SK-N-SH (cell line): ENCODE data around the gene IDH2. TPM values are rescaled to one million over a fixed set of nuclear protein-coding genes. Genes with fewer than 3 reads are reported as not detected.

Experiments used
- CTCF ChIA-PET: fragments of 300-600, 350-600 bp; formaldehyde crosslinking; extraction: SDS; loops from one replicate; lab custom pipeline; 2021; lab: Yijun Ruan, JAX
- POLR2A ChIA-PET: fragments of 350-600 bp; sonication (Branson Sonifier 250); formaldehyde crosslinking; extraction: SDS; loops from one replicate; lab custom pipeline; 2020; ENCODE audit warnings: antibody characterized with exemption, inconsistent platforms; lab: Yijun Ruan, JAX
- DNase-seq: peaks from one replicate; pipeline ENCODE4 v3.0.0; 2012
- H2AFZ ChIP-seq: fragments of 200-600 bp; sonication (generic); 2 replicates; pipeline ENCODE4 v1.8.1; 2016; ENCODE audit warnings: antibody characterized with exemption, mild to moderate bottlenecking, low read depth
- H3F3A ChIP-seq: fragments of 200-600 bp; sonication (generic); replicated peaks from 2 replicates; pipeline ENCODE3; 2016; ENCODE audit warnings: antibody characterized with exemption, mild to moderate bottlenecking; ENCODE audit not compliant: insufficient read depth
- H3K27ac ChIP-seq, 2 experiments: fragments of 200-500 bp in 1 of 2; fragments of 200-600 bp in 1 of 2; sonication (Bioruptor generic) in 1 of 2; sonication (generic), shearing (Covaris generic) in 1 of 2; 2 replicates each; pipeline versions ENCODE4 v1.5.1 to v1.6.1; 2014 to 2016; ENCODE audit warnings: low read depth in 2 of 2, inconsistent platforms in 1 of 2, low read length in 1 of 2, mild to moderate bottlenecking in 1 of 2, mixed read lengths in 1 of 2
- H3K27me3 ChIP-seq: fragments of 200-600 bp; sonication (generic), shearing (Covaris generic); 2 replicates; pipeline ENCODE4 v1.6.1; 2016; ENCODE audit warnings: mixed run types; ENCODE audit not compliant: insufficient read depth
- H3K36me3 ChIP-seq, 2 experiments: fragments of 200-500 bp in 1 of 2; fragments of 200-600 bp in 1 of 2; sonication (Bioruptor generic) in 1 of 2; sonication (generic) in 1 of 2; replicated peaks in 1 of 2; 2 replicates each; pipeline versions ENCODE3 to v1.5.1; 2014 to 2016; ENCODE audit warnings: low read length in 1 of 2, mild to moderate bottlenecking in 1 of 2; ENCODE audit not compliant: insufficient read depth in 2 of 2, control insufficient read depth in 1 of 2
- H3K4me1 ChIP-seq, 2 experiments: fragments of 200-500 bp in 1 of 2; fragments of 200-600 bp in 1 of 2; sonication (Bioruptor generic) in 1 of 2; sonication (generic), shearing (Covaris generic) in 1 of 2; 2 replicates each; pipeline versions ENCODE4 v1.5.1 to v1.6.1; 2014 to 2016; ENCODE audit warnings: low read depth in 1 of 2, low read length in 1 of 2, mixed run types in 1 of 2; ENCODE audit not compliant: insufficient read depth in 2 of 2, control insufficient read depth in 1 of 2
- H3K4me2 ChIP-seq: fragments of 200-600 bp; sonication (generic), shearing (Covaris generic); 2 replicates; pipeline ENCODE4 v1.6.1; 2017; ENCODE audit warnings: mixed run types
- H3K4me3 ChIP-seq, 2 experiments: fragments of 200-500 bp in 1 of 2; fragments of 200-600 bp in 1 of 2; sonication (Bioruptor generic) in 1 of 2; sonication (generic), shearing (Covaris generic) in 1 of 2; 2 replicates each; pipeline versions ENCODE4 v1.5.1 to v1.8.1; 2014 to 2016; ENCODE audit warnings: low read depth in 2 of 2, inconsistent platforms in 1 of 2, low read length in 1 of 2, mild to moderate bottlenecking in 1 of 2, mixed read lengths in 1 of 2, moderate library complexity in 1 of 2
- H3K79me2 ChIP-seq: fragments of 200-600 bp; sonication (generic); 2 replicates; pipeline ENCODE4 v1.8.1; 2017; ENCODE audit warnings: mild to moderate bottlenecking; ENCODE audit not compliant: insufficient read depth
- H3K9ac ChIP-seq: fragments of 200-600 bp; sonication (generic); 2 replicates; pipeline ENCODE4 v1.6.1; 2017; ENCODE audit warnings: mixed run types
- H3K9me2 ChIP-seq: fragments of 200-600 bp; sonication (generic); 2 replicates; pipeline ENCODE4 v1.6.1; 2017; ENCODE audit warnings: mixed run types
- H3K9me3 ChIP-seq: fragments of 200-600 bp; sonication (generic); 2 replicates; pipeline ENCODE4 v1.6.1; 2017; ENCODE audit warnings: mixed run types, mild to moderate bottlenecking, moderate library complexity
- H4K20me1 ChIP-seq: fragments of 200-600 bp; sonication (generic); 2 replicates; pipeline ENCODE4 v1.6.1; 2017; ENCODE audit warnings: mild to moderate bottlenecking, mixed run types; ENCODE audit not compliant: insufficient read depth
- EP300 ChIP-seq, 2 experiments: IDR thresholded peaks; 2 replicates each; pipeline versions ENCODE4 v1.4.0 to v1.6.1; 2012; ENCODE audit warnings: borderline replicate concordance in 1 of 2, low read depth in 1 of 2, low read length in 1 of 2
- GATA2 ChIP-seq: sonication (generic); formaldehyde crosslinking; IDR thresholded peaks from 2 replicates; pipeline ENCODE4 v1.5.0; 2020; ENCODE audit warnings: mild to moderate bottlenecking, missing genetic modification reagents
- MXI1 ChIP-seq: IDR thresholded peaks from 2 replicates; pipeline ENCODE4 v1.6.1; 2012; ENCODE audit warnings: mild to moderate bottlenecking, low read depth, low read length, improper control_type of control experiment
- RCOR1 ChIP-seq: fragments of 150-350 bp; IDR thresholded peaks from 2 replicates; pipeline ENCODE4 v1.6.1; 2017; ENCODE audit warnings: antibody characterized with exemption, low read length
- RXRA ChIP-seq: IDR thresholded peaks from 2 replicates; pipeline ENCODE4 v1.4.0; 2012; ENCODE audit warnings: low read depth, mild to moderate bottlenecking, borderline replicate concordance
- TAF1 ChIP-seq: IDR thresholded peaks from 2 replicates; pipeline ENCODE4 v1.6.1; 2012; ENCODE audit warnings: low read depth, mild to moderate bottlenecking, low read length, moderate library complexity, borderline replicate concordance
- USF1 ChIP-seq: IDR thresholded peaks from 2 replicates; pipeline ENCODE4 v1.4.0; 2012; ENCODE audit warnings: low read depth, borderline replicate concordance
- WGBS: methylation state at CpG from one replicate; pipeline ENCODE4 v1.1.6; 2017; ENCODE audit warnings: low lambda C conversion rate; 5-methylcytosine and 5-hydroxymethylcytosine counted together
- polyA plus RNA-seq, 3 experiments: library from polyadenylated mRNA; depleted of rRNA; stranded (reverse); fragments of >200 nt; gene quantifications; 2 replicates each; pipeline ENCODE4 v1.2.3, GENCODE V29; 2012
- TF ChIP-seq, protein P1 (sequence below): fragments of 200-600 bp; sonication (generic); IDR thresholded peaks from 2 replicates; pipeline ENCODE4 v1.6.1; 2017; ENCODE audit warnings: antibody characterized with exemption, mild to moderate bottlenecking, moderate library complexity
- TF ChIP-seq, protein P2 (sequence below): IDR thresholded peaks from 2 replicates; pipeline ENCODE4 v1.4.0; 2012; ENCODE audit warnings: low read depth, borderline replicate concordance

Gene IDH2
- polyA plus RNA-seq, 1 of the 3 experiments (the other 2 are of a cell fraction) = 25.2 TPM

- TF ChIP-seq, protein P1, sequence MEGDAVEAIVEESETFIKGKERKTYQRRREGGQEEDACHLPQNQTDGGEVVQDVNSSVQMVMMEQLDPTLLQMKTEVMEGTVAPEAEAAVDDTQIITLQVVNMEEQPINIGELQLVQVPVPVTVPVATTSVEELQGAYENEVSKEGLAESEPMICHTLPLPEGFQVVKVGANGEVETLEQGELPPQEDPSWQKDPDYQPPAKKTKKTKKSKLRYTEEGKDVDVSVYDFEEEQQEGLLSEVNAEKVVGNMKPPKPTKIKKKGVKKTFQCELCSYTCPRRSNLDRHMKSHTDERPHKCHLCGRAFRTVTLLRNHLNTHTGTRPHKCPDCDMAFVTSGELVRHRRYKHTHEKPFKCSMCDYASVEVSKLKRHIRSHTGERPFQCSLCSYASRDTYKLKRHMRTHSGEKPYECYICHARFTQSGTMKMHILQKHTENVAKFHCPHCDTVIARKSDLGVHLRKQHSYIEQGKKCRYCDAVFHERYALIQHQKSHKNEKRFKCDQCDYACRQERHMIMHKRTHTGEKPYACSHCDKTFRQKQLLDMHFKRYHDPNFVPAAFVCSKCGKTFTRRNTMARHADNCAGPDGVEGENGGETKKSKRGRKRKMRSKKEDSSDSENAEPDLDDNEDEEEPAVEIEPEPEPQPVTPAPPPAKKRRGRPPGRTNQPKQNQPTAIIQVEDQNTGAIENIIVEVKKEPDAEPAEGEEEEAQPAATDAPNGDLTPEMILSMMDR = no peak
- TF ChIP-seq TAF1 = no peak
- TF ChIP-seq USF1 = no peak
- no peak for TF ChIP-seq EP300 (IDR thresholded peaks at IDR 0.05; ENCODE audit: borderline replicate concordance in 1 of 2, low read depth in 1 of 2, low read length in 1 of 2)
- TF ChIP-seq GATA2 (CRISPR knock-in tag) = no peak
- no peak for TF ChIP-seq RCOR1
Observed at GRCh38 chr15:90076716-90077115, 25.6 kb downstream of the IDH2 start (continued).

DNA sequence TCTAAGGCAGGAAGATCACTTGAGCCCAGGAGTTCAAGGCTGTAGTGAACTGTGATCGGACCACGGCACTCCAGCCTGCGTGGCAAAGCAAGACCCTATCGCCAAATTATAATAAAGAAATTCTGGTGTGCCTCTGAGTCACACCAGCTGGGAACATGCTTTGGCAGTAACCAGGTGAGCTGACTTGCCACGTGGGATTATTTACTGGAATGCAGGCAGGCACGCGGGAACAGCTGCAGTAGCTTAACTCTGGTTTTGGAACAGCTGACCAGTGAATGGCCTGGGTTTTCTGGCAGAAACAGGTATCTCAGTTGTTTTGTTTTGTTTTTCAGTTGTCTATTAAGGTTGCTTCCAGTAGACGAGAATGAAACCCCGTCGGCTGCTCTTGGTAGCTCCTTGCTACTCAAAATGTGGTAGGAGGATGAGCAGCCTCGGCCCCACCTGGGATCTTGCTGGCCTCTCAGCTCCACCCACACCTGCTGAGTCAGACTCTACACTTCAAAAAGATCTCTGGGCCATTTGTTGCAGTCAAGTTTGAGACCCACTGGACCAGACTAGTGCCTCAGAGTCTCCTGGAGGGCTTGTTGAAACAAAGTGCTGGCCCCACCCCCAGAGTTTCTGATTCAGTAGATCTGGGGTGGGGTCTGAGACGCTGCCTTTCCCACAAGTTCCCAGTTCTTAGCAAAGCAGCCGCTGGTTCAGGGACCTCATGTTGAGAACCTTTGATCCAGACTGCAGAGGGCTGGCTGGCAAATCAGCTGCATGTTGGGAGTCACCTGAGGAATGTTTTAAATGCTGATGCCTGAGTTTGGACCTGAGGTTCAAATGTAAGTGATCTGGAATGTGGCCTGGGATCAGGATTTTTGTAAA, 26.6 kb downstream of the IDH2 start:
- ChIA-PET POLR2A (interaction anchor here (1.3 kb wide), 1 partner anchor 9 kb away, joined by 5 read pairs; no protein-coding TSS in a partner anchor), CTCF (interaction anchor here (0.7 to 3.4 kb wide), 6 partner anchors 8 to 336 kb away, joined by 3 to 12 read pairs (median 4); no protein-coding TSS in a partner anchor)
- H3K4me1 ChIP-seq = no peaks in the 10 kb centered on the region; a peak in 1 of 4 replicates
- no peak overlapping the region for H3K9ac ChIP-seq
- no peaks in the 10 kb centered on the region for H3K9me3 ChIP-seq
- H3K27ac ChIP-seq = no peak overlapping the region
- H3K4me2 ChIP-seq = no peak overlapping the region
- H3K27me3 ChIP-seq = no peaks in the 10 kb centered on the region
- H2AFZ ChIP-seq = no peak overlapping the region
- no peaks in the 10 kb centered on the region for H3K9me2 ChIP-seq
- H3K4me3 ChIP-seq = no peak overlapping the region
- H3F3A ChIP-seq = no peaks in the 10 kb centered on the region
- TF ChIP-seq RXRA (no peak), MXI1 (no peak)
- TF ChIP-seq, protein P2, sequence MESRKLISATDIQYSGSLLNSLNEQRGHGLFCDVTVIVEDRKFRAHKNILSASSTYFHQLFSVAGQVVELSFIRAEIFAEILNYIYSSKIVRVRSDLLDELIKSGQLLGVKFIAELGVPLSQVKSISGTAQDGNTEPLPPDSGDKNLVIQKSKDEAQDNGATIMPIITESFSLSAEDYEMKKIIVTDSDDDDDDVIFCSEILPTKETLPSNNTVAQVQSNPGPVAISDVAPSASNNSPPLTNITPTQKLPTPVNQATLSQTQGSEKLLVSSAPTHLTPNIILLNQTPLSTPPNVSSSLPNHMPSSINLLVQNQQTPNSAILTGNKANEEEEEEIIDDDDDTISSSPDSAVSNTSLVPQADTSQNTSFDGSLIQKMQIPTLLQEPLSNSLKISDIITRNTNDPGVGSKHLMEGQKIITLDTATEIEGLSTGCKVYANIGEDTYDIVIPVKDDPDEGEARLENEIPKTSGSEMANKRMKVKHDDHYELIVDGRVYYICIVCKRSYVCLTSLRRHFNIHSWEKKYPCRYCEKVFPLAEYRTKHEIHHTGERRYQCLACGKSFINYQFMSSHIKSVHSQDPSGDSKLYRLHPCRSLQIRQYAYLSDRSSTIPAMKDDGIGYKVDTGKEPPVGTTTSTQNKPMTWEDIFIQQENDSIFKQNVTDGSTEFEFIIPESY = no peak
- H3K36me3 ChIP-seq = peaks cover 4 to 6% of the 10 kb centered on the region in 2 experiments
- no peaks in the 10 kb centered on the region for H4K20me1 ChIP-seq
- 87% methylated on average over 11 of the region's 13 CpGs for WGBS
- DNase-seq = no peak
- H3K79me2 ChIP-seq = no peaks in the 10 kb centered on the region
